ENCODE results near the gene SNX8.
A peak's percentile ranks its signal among the peaks of the same experiment; 100 is the strongest.

Gene SNX8

GRCh38 chr7:2258661-2259365, 55.4 kb downstream of the SNX8 start:
- DNase-seq = no peak

DNA sequence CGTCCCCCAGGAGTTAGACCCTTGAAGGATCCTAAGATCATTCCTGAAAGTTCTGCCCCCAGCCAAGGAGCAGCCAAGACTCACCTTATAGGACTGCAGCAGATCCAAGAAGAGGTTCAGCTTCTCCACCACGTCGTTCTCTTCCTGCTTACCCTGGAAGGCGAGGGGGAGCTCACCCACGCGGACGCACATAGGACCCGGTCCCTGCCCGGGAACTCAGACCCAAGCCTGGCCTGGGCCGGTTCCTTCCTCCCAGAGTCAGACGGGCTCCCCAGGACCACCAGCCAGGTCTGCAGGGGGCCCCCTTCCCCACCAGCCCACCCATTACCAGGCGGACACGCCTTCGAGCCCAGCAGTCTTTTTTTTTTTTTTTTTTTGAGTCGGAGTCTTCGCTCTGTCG, 56.6 kb downstream of the SNX8 start:
- DNase-seq = no peak

GRCh38 chr7:2257046-2257551, 57.1 kb downstream of the SNX8 start:
- DNase-seq = no peak

DNA sequence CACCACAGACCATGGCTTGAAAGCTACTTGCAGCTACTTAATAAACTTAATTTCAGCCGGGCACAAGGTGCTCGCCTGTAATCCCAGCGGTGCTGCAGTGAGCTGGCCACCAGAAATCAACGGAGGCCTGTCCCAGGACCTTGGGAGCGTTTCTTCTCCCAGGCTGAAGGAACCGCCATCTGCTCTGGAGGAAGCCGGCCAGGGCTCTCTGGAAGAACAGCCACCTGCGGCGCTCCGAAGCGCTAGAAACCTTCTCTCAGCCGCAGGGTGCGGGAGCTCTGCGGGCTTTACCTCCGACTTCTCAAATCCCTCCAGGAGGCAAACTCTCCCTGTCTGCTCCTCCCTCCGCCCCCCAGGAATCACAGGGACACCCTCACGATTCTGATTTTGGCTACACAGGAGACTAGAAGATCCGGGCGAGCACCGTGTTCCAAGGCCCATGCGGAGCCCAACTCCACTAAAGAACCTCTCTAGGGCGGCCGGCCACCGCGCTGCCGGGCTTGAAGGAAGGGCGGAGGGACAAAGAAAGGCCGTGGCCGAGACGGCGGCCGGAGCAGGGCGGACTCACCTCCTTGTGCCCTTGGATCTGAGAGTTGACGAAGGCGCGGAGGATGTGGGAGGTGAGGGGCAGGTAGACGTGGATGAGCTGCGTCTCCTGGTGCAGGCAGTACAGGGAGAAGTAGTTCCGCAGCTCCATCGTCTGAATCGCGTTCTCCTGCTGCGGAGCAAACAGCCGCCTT, 57.8 kb downstream of the SNX8 start:
- no peak for DNase-seq

- DNase-seq = no peak
Measured at GRCh38 chr7:2255145-2256139, 58.8 kb downstream of the SNX8 start.

DNA sequence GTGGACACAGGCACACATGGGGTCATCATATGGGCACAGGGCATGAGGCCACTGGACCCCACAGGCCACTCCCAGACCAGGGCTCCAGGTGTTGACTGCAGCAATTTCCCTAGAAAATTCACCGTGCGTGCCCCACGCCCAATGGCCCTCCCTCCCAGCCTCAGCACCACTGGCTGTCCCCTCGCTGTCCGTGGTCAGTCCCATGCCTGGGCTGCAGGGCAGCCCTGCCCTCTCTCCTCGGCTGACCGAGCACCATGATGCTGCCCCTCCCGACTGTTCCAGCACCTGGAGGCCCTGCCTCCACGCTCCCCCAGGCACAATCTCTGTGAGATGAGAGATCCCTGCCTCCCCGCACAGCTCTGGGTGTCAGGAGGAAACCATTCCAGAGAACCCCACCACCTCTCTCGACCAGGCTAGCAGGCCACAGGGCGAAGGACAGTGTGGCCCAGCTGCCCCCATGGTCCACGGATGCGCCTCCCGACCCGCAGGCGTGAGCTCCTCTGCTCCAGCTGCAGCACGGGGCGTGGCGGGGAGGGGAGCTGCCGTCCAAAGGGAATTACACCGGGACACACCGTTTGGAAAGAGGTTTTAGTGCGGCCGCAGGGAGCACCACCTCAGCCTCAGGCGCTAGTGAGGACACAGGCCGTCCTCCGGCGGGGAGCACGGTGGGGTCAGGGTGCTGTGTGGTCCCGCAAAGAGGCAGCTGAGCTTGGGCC, 59.7 kb downstream of the SNX8 start:
- DNase-seq = no peak

DNA sequence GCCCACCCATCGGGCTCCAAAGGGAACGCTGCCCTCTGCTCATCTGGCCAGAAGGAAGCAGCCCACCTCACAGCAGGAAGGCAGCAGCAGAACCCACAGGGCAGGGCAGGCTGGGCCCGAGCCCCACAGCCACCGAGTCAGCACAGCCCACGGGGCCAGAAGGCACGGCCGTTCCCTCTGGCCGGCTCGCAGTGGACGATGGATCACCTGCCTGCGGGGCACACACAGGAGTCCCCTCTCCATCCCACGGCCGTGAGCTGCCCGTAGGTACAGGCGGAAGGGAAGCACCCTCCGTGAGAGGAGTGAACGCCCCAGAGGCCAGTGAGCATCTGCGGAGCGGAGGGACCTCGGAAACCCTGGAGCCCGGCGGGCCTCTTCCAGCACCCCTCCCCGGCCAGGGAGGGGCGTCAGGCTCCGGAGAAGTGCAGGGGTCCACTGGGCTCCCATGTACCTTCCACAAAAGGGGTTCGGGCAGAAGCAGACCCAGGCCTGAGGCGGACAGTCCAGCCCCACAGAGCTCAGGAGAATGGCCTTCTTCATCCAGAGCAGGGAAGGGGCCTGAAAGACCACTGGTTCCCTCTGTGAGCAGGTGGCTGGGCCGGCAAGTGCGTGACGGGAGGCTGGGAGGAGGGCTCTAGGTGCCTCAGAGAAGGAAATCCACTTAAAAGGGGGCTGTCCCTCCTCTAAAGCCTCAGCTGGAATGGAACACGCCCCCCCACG, 60.6 kb downstream of the SNX8 start:
- DNase-seq = no peak

DNA sequence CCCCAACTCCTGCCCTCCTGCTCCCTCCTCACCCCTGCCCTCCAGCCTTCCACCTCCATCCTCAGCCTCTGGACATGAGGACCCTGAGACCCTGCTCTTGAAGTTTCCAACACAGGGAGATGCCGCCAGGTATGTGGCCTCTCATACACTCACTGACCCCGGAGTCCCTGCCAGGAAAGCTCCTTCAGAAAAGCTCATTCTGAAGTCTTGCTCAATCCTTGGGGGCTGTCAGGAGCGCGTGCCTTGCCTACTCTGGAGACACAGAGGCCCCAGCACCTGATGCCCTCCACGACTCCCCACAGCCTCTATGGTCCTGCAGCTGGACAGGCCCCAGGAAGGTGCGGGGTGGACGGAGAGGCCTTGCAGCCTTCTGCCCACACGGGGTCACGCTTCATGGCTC, 61.2 kb downstream of the SNX8 start:
- DNase-seq = no peak

DNA sequence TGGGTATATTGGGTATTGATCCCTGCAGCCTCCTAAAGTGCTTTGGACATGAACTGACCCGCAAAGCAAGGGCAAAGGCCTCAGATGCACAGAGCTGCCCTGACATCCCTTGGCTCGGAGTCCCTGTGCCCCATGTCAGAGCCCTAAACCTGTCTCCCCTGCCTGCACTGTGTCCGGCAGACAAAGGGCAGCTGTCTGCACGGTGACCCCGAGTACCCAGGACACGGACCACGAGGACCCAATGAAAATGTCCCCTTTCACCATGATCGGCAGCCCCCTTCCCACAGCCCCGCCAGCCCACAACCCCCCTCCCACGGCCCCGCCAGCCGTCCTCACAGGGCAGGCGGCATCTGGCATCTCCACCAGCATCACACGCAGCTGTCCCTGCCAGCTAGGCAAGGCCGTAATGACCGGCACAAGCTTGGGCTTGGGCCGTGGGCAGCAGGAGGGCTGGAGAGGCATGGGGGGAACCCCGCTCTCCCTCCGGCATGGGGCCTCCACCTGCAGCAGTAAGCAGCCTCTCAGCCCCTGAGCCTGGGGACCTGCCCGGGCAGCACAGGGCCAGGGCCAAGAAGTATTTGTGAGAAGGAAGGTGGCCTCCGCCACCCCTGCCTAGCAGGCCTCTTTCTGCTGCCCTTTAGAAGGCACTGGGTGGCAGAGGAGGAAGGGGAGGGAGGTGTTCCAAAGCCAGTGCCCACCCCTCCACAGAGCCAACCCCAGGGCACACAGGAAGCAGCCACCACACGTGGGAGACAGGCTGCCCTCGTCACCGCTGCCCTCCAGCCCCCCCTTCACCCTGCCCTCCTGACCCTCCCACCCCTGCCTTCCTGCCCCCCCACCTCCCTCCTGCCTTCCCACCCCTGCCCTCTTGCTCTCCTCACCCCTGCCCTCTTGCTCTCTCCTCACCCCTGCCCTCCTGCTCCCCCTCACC, 62.1 kb downstream of the SNX8 start:
- no peak for DNase-seq

- no peak for DNase-seq
Measured at GRCh38 chr7:2251381-2251780, 62.9 kb downstream of the SNX8 start.

DNA sequence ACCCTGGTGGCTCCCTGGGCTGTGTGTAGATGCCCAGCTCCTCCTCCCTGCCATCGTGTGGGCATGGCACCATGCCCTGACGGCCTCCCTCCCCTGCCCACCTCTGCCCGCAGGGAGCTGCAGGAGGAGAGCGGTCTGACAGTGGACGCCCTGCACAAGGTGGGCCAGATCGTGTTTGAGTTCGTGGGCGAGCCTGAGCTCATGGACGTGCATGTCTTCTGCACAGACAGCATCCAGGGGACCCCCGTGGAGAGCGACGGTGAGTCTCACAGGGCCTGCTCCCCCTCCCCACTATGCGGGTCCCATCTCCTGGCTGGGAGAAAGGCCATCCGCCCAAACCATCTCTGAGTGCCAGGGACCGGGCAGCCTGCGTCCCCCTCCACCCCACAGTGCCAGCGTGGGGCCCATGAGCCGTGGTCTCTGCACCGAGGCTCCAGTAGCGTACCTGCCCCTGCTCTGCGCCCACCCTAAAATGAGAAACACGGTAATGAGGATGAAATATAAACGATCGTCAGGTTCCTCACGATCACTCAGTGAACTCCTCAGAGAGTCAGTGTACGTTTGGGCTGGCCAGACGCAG, 64.4 kb downstream of the SNX8 start:
- DNase-seq = no peak

DNA sequence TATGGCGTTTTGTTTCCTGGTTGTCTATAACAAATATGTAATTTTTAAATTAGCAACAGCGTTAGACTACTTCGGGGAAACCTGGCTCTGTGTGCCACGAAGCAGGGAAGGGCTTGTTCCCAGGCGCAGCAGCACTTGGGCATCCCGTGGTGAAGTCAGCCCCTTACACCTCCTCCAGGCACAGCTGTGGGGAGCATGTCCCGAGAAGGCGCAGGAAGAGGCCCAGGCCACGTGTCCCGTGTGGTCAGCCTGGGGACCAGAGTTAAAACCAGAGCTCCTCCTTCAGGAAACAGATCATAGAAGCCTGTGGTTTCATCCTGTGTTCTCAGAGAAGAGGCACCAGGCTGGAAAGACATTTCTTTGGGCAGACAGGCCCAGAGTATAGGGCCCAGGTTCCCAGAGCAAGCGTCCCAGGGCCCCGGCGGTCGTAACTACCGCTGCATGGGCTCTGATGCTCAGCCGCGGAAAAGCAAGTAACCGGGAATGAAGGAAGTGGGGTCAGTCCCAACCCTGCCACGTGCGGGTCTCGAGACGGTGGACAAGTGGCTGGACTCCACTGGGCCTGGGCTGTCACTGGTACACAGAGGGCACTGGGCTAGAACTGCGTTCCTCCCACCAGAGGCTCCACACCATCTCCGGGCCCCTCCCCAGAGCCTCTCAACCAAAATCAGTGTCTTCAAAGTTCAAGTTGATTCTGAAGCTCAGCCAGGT, 65.1 kb downstream of the SNX8 start:
- DNase-seq = no peak

DNA sequence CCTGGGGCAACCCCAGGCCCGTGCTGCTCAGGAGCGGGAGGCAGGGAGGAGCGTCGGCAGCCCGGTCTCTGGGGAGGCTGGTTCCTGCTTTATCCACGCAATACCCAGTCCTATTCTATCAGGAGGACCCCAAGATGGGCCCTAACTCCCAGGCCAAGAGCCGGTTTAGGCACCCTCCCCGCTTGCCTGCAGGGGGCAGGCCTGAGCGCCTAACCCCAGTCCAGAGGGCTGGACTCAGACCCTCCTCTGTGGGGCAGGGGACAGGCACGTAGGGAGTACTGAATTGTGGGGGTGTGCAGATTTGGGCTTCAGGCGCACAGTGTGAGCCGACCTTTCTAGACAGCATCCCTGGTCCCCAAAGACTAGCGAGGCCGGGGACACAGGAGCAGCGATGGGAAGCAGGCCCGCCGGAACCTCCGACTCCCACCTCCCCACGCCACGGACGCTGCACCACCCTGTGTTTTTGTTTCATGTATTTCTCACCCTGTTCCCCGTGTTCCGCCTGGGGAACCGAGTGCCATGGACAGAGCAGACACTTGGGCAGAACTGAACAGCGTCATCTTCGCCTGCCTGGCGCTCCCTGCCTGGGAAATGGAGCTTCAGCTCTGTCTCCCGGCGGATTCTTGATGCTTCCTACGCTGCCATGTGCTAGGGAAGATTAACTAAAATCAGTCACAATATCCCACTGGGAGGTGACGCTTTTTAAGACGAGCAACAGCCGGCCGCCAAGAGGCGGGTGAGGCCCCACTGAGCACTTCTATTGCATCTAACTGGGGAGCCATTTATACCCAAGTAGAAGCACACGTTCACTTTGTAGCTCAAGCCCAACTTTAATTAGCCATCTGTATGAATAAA, 66.9 kb downstream of the SNX8 start:
- DNase-seq = peak; percentile 35

DNA sequence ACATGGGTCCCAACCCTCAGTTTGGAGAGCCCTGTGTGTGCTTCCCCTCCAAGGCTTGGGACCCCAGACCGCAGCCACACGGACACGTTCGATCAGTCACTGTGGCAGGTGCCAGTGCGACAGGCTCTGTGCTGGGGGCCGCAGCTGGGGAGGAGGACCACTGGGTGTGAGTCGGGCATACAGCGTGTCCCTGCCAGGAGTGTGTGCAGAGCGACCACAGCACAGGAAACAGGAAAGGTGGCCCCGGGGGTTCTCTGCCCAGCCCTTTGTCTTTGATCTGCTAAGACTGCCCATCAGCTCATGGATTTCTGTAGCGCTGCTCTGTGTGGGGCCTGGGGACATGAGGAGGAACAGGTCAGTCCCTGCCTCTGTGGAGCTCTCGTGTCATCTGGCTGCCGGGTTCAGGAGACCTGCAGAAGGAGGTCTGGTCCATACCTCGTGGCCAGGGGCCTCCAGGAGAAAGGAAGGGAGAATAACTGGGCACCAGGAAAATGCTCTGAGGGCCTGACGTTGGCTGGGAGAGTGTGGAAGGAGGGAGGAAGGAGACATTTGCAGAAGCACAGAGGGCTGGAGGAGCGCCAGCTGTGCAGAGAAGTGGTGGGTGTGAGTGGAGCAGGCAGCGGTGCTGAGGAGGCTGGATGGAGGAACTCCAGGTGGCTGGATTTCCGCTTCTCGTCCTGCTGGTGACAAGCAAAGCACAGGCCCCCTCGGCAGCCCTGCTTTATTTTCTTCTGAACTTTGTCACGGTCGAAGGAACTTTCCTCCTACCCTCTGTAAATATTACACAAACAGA, 68.2 kb downstream of the SNX8 start:
- no peak for DNase-seq

DNA sequence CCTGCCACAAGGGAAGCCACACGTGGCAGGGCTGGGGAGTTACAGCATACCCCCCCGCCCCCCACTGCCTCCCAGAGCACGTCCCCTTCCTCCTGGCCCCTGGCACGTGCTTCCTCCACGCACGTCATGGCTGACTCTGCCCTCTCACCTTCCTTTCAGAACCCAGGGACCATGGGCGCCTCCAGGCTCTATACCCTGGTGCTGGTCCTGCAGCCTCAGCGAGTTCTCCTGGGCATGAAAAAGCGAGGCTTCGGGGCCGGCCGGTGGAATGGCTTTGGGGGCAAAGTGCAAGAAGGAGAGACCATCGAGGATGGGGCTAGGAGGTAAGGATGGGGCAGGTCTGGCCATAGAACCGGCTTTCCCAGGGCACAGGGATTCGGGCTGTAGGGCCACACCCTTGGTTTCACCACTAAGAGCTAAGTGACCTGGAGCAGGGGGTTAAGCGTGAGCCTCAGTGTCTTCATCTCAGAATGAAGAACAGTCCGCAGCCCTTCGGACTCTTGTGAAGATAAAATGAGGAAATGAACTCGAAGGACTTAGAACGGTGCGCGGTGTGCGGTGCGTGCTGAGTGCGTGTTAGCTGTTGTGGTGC, 69.7 kb downstream of the SNX8 start:
- DNase-seq = no peak

DNA sequence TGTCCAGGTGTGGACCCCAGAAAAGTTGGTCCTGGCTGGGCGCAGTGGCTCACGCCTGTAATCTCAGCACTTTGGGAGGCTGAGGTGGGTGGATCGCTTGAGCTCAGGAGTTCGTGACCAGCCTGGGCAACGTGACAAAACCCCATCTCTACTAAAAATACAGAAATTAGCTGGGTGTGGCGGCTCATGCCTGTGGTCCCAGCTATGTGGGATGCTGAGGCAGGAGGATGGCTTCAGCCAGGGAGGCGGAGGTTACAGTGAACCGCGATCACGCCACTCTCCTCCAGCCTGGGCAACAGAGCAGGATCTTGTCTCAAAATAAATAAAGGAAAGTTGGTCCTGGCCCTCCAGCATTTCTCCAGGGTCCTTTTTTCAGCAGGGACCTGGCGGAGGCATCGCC, 70.8 kb downstream of the SNX8 start:
- DNase-seq = no peak

Data from activated naive CD4-positive, alpha-beta T cell treated with anti-CD3 and anti-CD28 coated beads, Interleukin-2, amount 50 U/mL, for 16 hours (primary cell).